ENCODE results near the gene IL3RA.

Gene IL3RA

GRCh38 chrX:1385253-1386223, 49.0 kb downstream of the IL3RA start:
- DNase-seq, result no peak

GRCh38 chrX:1386338-1387127, 49.9 kb downstream of the IL3RA start:
- DNase-seq, result no peak

GRCh38 chrX:1387141-1387776, 50.7 kb downstream of the IL3RA start:
- no peak for DNase-seq

- DNase-seq, result no peak
Observed at GRCh38 chrX:1388651-1389050, 52.1 kb downstream of the IL3RA start.

- DNase-seq, result no peak
Observed at GRCh38 chrX:1389181-1389992, 52.8 kb downstream of the IL3RA start.

GRCh38 chrX:1389993-1390285, 53.4 kb downstream of the IL3RA start:
- DNase-seq, result no peak

GRCh38 chrX:1390621-1391369, 54.2 kb downstream of the IL3RA start:
- DNase-seq, result no peak

- DNase-seq, result no peak
Observed at GRCh38 chrX:1391370-1391706, 54.8 kb downstream of the IL3RA start.

- DNase-seq, result peak; percentile 98
Observed at GRCh38 chrX:1391707-1392375, 55.3 kb downstream of the IL3RA start, which contains the start of gene SLC25A6. Gene SLC25A6 (minus strand): TSS chrX:1392113. CDS start chrX:1392009, 104 bp downstream.

GRCh38 chrX:1392376-1393068, 55.9 kb downstream of the IL3RA start:
- DNase-seq, result peak; percentile 83

GRCh38 chrX:1393871-1394615, 57.5 kb downstream of the IL3RA start:
- no peak for DNase-seq

- DNase-seq, result no peak
Observed at GRCh38 chrX:1394731-1395501, 58.3 kb downstream of the IL3RA start.

- DNase-seq, result no peak
Observed at GRCh38 chrX:1395646-1396216, 59.1 kb downstream of the IL3RA start.

- DNase-seq, result no peak
Observed at GRCh38 chrX:1397001-1397400, 60.4 kb downstream of the IL3RA start.

- no peak for DNase-seq
Observed at GRCh38 chrX:1397441-1398270, 61.1 kb downstream of the IL3RA start.

- DNase-seq, result no peak
Observed at GRCh38 chrX:1398431-1399340, 62.1 kb downstream of the IL3RA start.

All from fibroblast of skin of scalp (primary cell).